NT2/D1 (cell line): ENCODE results near the gene NUP58.

Source experiments
- YY1 ChIP-seq: IDR thresholded peaks from 2 replicates; pipeline ENCODE4 v1.6.1; 2011; ENCODE audit not compliant: insufficient read length, insufficient read depth
- ZNF274 ChIP-seq: IDR thresholded peaks from 2 replicates; pipeline ENCODE4 v1.6.1; 2011; ENCODE audit warnings: mild to moderate bottlenecking, low read depth, low read length

DNA sequence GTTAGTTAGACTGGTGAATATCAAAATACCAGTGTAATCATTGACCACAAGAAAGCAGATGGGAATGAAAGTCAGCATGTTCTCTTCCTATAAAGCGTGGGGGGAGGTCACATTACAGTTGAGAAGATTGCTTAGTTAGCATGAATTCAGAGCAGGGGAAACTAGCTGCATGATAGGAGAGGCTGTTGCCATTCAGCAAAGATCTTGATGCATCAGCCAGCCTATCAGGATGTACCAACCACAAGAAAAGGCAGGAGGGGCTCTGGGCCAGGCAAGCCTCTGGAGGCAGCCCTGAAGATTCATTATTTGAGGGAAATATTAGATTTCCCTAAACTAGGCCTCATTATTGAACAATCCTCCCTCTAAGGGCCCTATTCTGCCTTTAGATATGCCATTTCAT is 9.1 kb upstream of the NUP58 start:
- TF ChIP-seq ZNF274 (no peak), YY1 (no peak)
